ENCODE data around the gene RGS1.

DNA sequence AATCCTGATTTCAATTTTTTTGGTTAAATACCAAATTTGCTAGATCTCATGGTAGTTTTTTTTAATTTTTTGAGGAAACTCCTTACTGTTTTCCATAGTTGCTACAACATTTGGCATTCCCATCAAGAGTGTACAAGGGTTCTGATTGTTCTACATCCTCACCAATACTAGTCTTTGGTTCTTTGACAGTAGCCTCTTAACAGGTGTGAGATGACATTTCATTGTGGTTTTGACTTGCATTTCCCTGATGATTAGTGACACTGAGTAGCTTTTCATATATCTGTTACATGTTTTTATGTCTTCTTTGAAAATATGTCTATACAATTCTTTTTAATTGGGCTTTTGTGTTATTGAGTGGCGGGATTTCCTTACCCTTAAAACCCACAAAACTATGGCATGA is 39.5 kb downstream of the RGS1 start:
- TF ChIP-seq EZH2 (IDR thresholded peaks at IDR 0.05; ENCODE audit: insufficient read depth, poor library complexity, severe bottlenecking) = no peak
- TF ChIP-seq EZH2phosphoT487 (IDR thresholded peaks at IDR 0.05; ENCODE audit: insufficient read depth, low read depth) = no peak
